ENCODE results near the gene EFCAB9. TPM values are rescaled to one million over a fixed set of nuclear protein-coding genes. Genes with fewer than 3 reads are reported as not detected.

The EFCAB9 gene
- total and polyA plus RNA-seq, 4 donors, result not detected

GRCh38 chr5:172163346-172163745 lies 30.6 kb upstream of the EFCAB9 start:
- Histone ChIP-seq H3K36me3 (ENCODE audit: control insufficient read depth, insufficient read depth, low read length) (no peaks in the 10 kb centered on the region), H3K27ac (ENCODE audit: low read depth, low read length) (peak overlapping the region; percentile 92), H3K4me3 (ENCODE audit: low read depth, low read length) (no peak overlapping the region), H3K4me1 (ENCODE audit: control insufficient read depth, insufficient read depth, low read length) (peaks cover 59% of the 10 kb centered on the region), H3K9me3 (ENCODE audit: control insufficient read depth, insufficient read depth, low read length) (no peaks in the 10 kb centered on the region), H3K27me3 (ENCODE audit: control insufficient read depth, insufficient read depth, low read length) (no peaks in the 10 kb centered on the region)
- peak in 3 of 6 donors; percentile 54 to 87 (median 62) for DNase-seq (ENCODE audit: low read depth in 4 of 6, low spot score in 6 of 6)
- 21% methylated on average over 4 of the region's 4 CpGs for WGBS (ENCODE audit: insufficient coverage)

DNA sequence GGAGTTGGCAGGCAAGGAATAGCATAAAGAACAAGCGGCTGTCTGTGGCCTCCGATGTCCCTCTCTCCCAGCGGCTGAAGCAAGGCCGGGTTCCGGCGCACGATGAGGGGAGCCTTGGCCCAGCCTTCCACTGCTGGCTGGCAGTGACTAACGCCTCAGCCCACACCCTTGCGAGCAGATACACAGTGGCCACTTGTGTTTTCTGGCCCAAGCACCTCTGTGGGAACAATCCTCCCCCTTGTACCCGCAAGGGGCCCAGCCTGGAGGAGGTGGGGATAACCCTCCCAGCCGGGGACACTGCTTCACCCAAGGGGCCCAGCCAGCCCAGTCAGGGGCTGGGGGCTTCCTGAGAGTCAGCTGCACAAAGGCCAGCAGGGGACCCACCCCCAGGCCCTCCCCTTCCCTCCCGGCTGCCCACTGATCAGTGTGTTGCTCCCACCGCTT lies 29.2 kb upstream of the EFCAB9 start:
- Histone ChIP-seq H3K4me1 (ENCODE audit: control insufficient read depth, insufficient read depth, low read length) (peaks cover 69% of the 10 kb centered on the region), H3K27me3 (ENCODE audit: control insufficient read depth, insufficient read depth, low read length) (no peaks in the 10 kb centered on the region), H3K4me3 (ENCODE audit: low read depth, low read length) (no peak overlapping the region), H3K36me3 (ENCODE audit: control insufficient read depth, insufficient read depth, low read length) (peaks cover 5% of the 10 kb centered on the region), H3K27ac (ENCODE audit: low read depth, low read length) (peak overlapping the region; percentile 92), H3K9me3 (ENCODE audit: control insufficient read depth, insufficient read depth, low read length) (no peaks in the 10 kb centered on the region)
- 37% methylated on average over 12 of the region's 13 CpGs for WGBS (ENCODE audit: insufficient coverage)
- peak in 3 of 6 donors; percentile 54 to 87 (median 79) for DNase-seq (ENCODE audit: low read depth in 4 of 6, low spot score in 6 of 6)

- Histone ChIP-seq H3K4me1 (ENCODE audit: control insufficient read depth, insufficient read depth, low read length) (peaks cover 69% of the 10 kb centered on the region), H3K27ac (ENCODE audit: low read depth, low read length) (peak overlapping the region; percentile 92)
- 68% methylated on average over 4 of the region's 7 CpGs for WGBS (ENCODE audit: insufficient coverage)
Measured at GRCh38 chr5:172165465-172165864, 28.5 kb upstream of the EFCAB9 start.

GRCh38 chr5:172166030-172166826 lies 27.7 kb upstream of the EFCAB9 start:
- DNase-seq (ENCODE audit: low read depth in 4 of 6, low spot score in 6 of 6), result no peak
- Histone ChIP-seq H3K9me3 (ENCODE audit: control insufficient read depth, insufficient read depth, low read length) (no peaks in the 10 kb centered on the region), H3K27me3 (ENCODE audit: control insufficient read depth, insufficient read depth, low read length) (no peaks in the 10 kb centered on the region), H3K36me3 (ENCODE audit: control insufficient read depth, insufficient read depth, low read length) (peaks cover 5% of the 10 kb centered on the region), H3K27ac (ENCODE audit: low read depth, low read length) (peak overlapping the region; percentile 61), H3K4me3 (ENCODE audit: low read depth, low read length) (no peak overlapping the region), H3K4me1 (ENCODE audit: control insufficient read depth, insufficient read depth, low read length) (peaks cover 74% of the 10 kb centered on the region)
- WGBS (ENCODE audit: insufficient coverage), result 89% methylated on average over 13 of the region's 16 CpGs

More at GRCh38 chr5:172165465-172165864, 28.5 kb upstream of the EFCAB9 start:
- no peak for DNase-seq (ENCODE audit: low read depth in 4 of 6, low spot score in 6 of 6)
- Histone ChIP-seq H3K36me3 (ENCODE audit: control insufficient read depth, insufficient read depth, low read length) (peaks cover 5% of the 10 kb centered on the region), H3K27me3 (ENCODE audit: control insufficient read depth, insufficient read depth, low read length) (no peaks in the 10 kb centered on the region), H3K9me3 (ENCODE audit: control insufficient read depth, insufficient read depth, low read length) (no peaks in the 10 kb centered on the region), H3K4me3 (ENCODE audit: low read depth, low read length) (no peak overlapping the region)

DNA sequence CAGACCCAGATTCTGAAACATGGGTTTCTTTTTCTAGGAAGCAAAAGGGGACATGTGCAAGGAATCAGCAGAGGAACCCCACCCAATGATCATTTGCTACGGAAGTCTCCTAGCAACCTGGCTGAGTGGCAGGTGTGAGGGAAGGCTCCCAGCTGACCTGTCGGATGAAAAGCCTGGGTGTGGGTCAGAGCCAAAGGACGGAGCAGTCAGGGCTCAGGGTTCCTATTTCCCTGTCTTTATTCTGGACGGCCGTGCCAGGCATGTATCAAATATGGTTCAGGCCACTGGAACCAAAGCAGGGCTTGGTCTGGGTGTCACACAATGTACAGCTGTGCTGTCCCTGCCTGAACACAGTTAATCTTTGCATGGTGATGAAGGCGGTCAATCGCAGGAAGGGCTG lies 26.1 kb upstream of the EFCAB9 start:
- 70% methylated on average over 7 of the region's 7 CpGs for WGBS (ENCODE audit: insufficient coverage)
- H3K4me1 ChIP-seq (ENCODE audit: control insufficient read depth, insufficient read depth, low read length), result peaks cover 64% of the 10 kb centered on the region

GRCh38 chr5:172168311-172168710 lies 25.7 kb upstream of the EFCAB9 start:
- peaks cover 64% of the 10 kb centered on the region for H3K4me1 ChIP-seq (ENCODE audit: control insufficient read depth, insufficient read depth, low read length)
- 83% methylated on average over 8 of the region's 8 CpGs for WGBS (ENCODE audit: insufficient coverage)
- peak overlapping the region; percentile 54 for H3K27ac ChIP-seq (ENCODE audit: low read depth, low read length)
- no peaks in the 10 kb centered on the region for H3K27me3 ChIP-seq (ENCODE audit: control insufficient read depth, insufficient read depth, low read length)
- no peak overlapping the region for H3K4me3 ChIP-seq (ENCODE audit: low read depth, low read length)
- DNase-seq (ENCODE audit: low read depth in 4 of 6, low spot score in 6 of 6), result no peak
- peaks cover 5% of the 10 kb centered on the region for H3K36me3 ChIP-seq (ENCODE audit: control insufficient read depth, insufficient read depth, low read length)
- H3K9me3 ChIP-seq (ENCODE audit: control insufficient read depth, insufficient read depth, low read length), result no peaks in the 10 kb centered on the region

More for the DNA sequence above, 26.1 kb upstream of the EFCAB9 start:
- Histone ChIP-seq H3K9me3 (ENCODE audit: control insufficient read depth, insufficient read depth, low read length) (no peaks in the 10 kb centered on the region), H3K27ac (ENCODE audit: low read depth, low read length) (peak overlapping the region; percentile 52), H3K4me3 (ENCODE audit: low read depth, low read length) (no peak overlapping the region), H3K36me3 (ENCODE audit: control insufficient read depth, insufficient read depth, low read length) (peaks cover 5% of the 10 kb centered on the region), H3K27me3 (ENCODE audit: control insufficient read depth, insufficient read depth, low read length) (no peaks in the 10 kb centered on the region)
- no peak for DNase-seq (ENCODE audit: low read depth in 4 of 6, low spot score in 6 of 6)

- no peak overlapping the region for H3K4me3 ChIP-seq (ENCODE audit: low read depth, low read length)
- no peak overlapping the region for H3K27ac ChIP-seq (ENCODE audit: low read depth, low read length)
- no peaks in the 10 kb centered on the region for H3K9me3 ChIP-seq (ENCODE audit: control insufficient read depth, insufficient read depth, low read length)
- WGBS (ENCODE audit: insufficient coverage), result 88% methylated on average over 2 of the region's 2 CpGs
- peaks cover 64% of the 10 kb centered on the region for H3K4me1 ChIP-seq (ENCODE audit: control insufficient read depth, insufficient read depth, low read length)
- no peak for DNase-seq (ENCODE audit: low read depth in 4 of 6, low spot score in 6 of 6)
- H3K27me3 ChIP-seq (ENCODE audit: control insufficient read depth, insufficient read depth, low read length), result no peaks in the 10 kb centered on the region
- H3K36me3 ChIP-seq (ENCODE audit: control insufficient read depth, insufficient read depth, low read length), result peaks cover 5% of the 10 kb centered on the region
Measured at GRCh38 chr5:172169216-172169615, 24.8 kb upstream of the EFCAB9 start.

DNA sequence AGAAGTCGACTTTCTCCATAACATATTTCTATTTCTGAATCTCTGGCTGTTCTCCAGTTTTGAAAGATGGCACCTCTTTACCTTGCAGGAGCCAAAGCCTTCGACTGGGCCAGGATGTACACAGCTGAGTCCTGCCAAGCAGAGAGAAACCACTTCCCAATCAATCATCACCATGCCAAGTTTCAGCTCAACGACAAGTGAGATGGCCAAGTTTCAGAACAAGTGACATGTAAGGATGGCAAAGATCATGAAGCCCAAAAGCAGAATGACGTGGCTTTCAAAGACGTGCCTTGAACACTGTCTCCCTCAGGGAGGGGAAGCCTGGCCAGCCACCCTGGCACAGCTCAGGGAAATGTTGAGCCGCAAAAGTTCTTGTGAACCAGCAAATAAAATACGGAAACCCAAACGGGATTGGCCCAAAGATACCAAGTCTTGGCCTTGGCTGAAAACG lies 23.7 kb upstream of the EFCAB9 start:
- Histone ChIP-seq H3K4me1 (ENCODE audit: control insufficient read depth, insufficient read depth, low read length) (peaks cover 64% of the 10 kb centered on the region), H3K27me3 (ENCODE audit: control insufficient read depth, insufficient read depth, low read length) (no peaks in the 10 kb centered on the region), H3K27ac (ENCODE audit: low read depth, low read length) (no peak overlapping the region), H3K36me3 (ENCODE audit: control insufficient read depth, insufficient read depth, low read length) (peaks cover 5% of the 10 kb centered on the region), H3K9me3 (ENCODE audit: control insufficient read depth, insufficient read depth, low read length) (no peaks in the 10 kb centered on the region), H3K4me3 (ENCODE audit: low read depth, low read length) (no peak overlapping the region)
- DNase-seq (ENCODE audit: low read depth in 4 of 6, low spot score in 6 of 6), result peak in 1 of 6 donors; percentile 88
- WGBS (ENCODE audit: insufficient coverage), result 71% methylated on average over 8 of the region's 9 CpGs

- 51% methylated on average over 3 of the region's 8 CpGs for WGBS (ENCODE audit: insufficient coverage)
- H3K27ac ChIP-seq (ENCODE audit: low read depth, low read length), result no peak overlapping the region
- H3K4me1 ChIP-seq (ENCODE audit: control insufficient read depth, insufficient read depth, low read length), result peaks cover 60% of the 10 kb centered on the region
- no peaks in the 10 kb centered on the region for H3K27me3 ChIP-seq (ENCODE audit: control insufficient read depth, insufficient read depth, low read length)
- no peaks in the 10 kb centered on the region for H3K9me3 ChIP-seq (ENCODE audit: control insufficient read depth, insufficient read depth, low read length)
- DNase-seq (ENCODE audit: low read depth in 4 of 6, low spot score in 6 of 6), result no peak
- H3K4me3 ChIP-seq (ENCODE audit: low read depth, low read length), result no peak overlapping the region
- H3K36me3 ChIP-seq (ENCODE audit: control insufficient read depth, insufficient read depth, low read length), result peaks cover 5% of the 10 kb centered on the region
Measured at GRCh38 chr5:172171118-172171517, 22.9 kb upstream of the EFCAB9 start.
